Activated naive CD8-positive, alpha-beta T cell treated with anti-CD3 and anti-CD28 coated beads for 36 hours (primary cell): ENCODE data around the gene DMXL2. TPM values are rescaled to one million over a fixed set of nuclear protein-coding genes. Genes with fewer than 3 reads are reported as not detected.

Source experiments
- DNase-seq: peaks from one replicate; pipeline ENCODE4 v3.0.0; 2021
- H3K27ac Mint-ChIP-seq: one replicate; pipeline ENCODE4 v1.8.0; 2022; ENCODE audit warnings: mild to moderate bottlenecking, moderate library complexity, mixed read lengths
- H3K27me3 Mint-ChIP-seq: one replicate; pipeline ENCODE4 v1.8.0; 2022; ENCODE audit warnings: mild to moderate bottlenecking, mixed read lengths
- H3K36me3 Mint-ChIP-seq: one replicate; pipeline ENCODE4 v1.8.0; 2021; ENCODE audit warnings: mild to moderate bottlenecking, mixed read lengths
- H3K4me1 Mint-ChIP-seq: one replicate; pipeline ENCODE4 v1.8.0; 2021; ENCODE audit warnings: mixed read lengths
- H3K4me3 Mint-ChIP-seq: one replicate; pipeline ENCODE4 v1.8.0; 2022; ENCODE audit warnings: mild to moderate bottlenecking, moderate library complexity, mixed read lengths
- H3K9me3 Mint-ChIP-seq: one replicate; pipeline ENCODE4 v1.8.0; 2022; ENCODE audit warnings: mixed read lengths
- total RNA-seq, 2 experiments: library from RNA; stranded (reverse); gene quantifications; one replicate each; pipeline ENCODE4 v1.2.3, GENCODE V29; 2021

DMXL2 gene
- total RNA-seq, 2 experiments from 2014 or later: 5.7 to 7.2 TPM

GRCh38 chr15:51496246-51496645, 126.3 kb downstream of the DMXL2 start:
- Mint-ChIP-seq H3K4me1 (peaks cover 2% of the 10 kb centered on the region), H3K27me3 (no peaks in the 10 kb centered on the region), H3K27ac (no peak overlapping the region), H3K4me3 (no peak overlapping the region), H3K36me3 (peaks cover 5% of the 10 kb centered on the region), H3K9me3 (no peaks in the 10 kb centered on the region)
- DNase-seq: no peak

GRCh38 chr15:51494411-51495314, 127.9 kb downstream of the DMXL2 start:
- H3K27me3 Mint-ChIP-seq: no peaks in the 10 kb centered on the region
- H3K27ac Mint-ChIP-seq: no peak overlapping the region
- no peaks in the 10 kb centered on the region for H3K9me3 Mint-ChIP-seq
- peaks cover 2% of the 10 kb centered on the region for H3K4me1 Mint-ChIP-seq
- peaks cover 4% of the 10 kb centered on the region for H3K36me3 Mint-ChIP-seq
- no peak overlapping the region for H3K4me3 Mint-ChIP-seq
- no peak for DNase-seq

- H3K27ac Mint-ChIP-seq: no peak overlapping the region
- H3K9me3 Mint-ChIP-seq: no peaks in the 10 kb centered on the region
- H3K4me3 Mint-ChIP-seq: no peak overlapping the region
- no peaks in the 10 kb centered on the region for H3K27me3 Mint-ChIP-seq
- H3K4me1 Mint-ChIP-seq: peaks cover 2% of the 10 kb centered on the region
- DNase-seq: no peak
- H3K36me3 Mint-ChIP-seq: peaks cover 8% of the 10 kb centered on the region
Measured at GRCh38 chr15:51493892-51494291, 128.7 kb downstream of the DMXL2 start.

- Mint-ChIP-seq H3K27me3 (no peaks in the 10 kb centered on the region), H3K4me3 (no peak overlapping the region), H3K9me3 (peaks cover 1% of the 10 kb centered on the region), H3K27ac (no peak overlapping the region), H3K36me3 (peaks cover 18% of the 10 kb centered on the region), H3K4me1 (peaks cover 2% of the 10 kb centered on the region)
- DNase-seq: no peak
Measured at GRCh38 chr15:51492528-51492927, 130.0 kb downstream of the DMXL2 start.

DNA sequence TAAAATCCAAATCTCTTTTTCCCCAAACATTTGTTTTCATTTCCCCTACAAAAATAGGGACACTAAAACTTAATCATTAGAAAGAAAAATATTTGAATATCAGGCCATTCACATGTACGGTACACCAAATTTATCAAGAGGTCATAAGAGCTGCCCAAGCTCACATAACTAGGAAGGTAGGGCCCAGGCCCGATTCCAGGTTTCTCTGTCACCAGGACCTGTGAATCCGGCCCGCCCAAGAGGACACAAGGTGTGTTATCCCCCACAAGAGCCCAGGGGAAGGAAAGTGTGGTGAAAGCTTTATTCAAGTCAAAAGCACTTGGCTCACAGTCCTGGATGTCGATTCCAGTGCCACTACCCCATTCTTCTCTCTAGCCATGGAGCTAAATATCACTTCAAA, 130.6 kb downstream of the DMXL2 start:
- Mint-ChIP-seq H3K27me3 (no peaks in the 10 kb centered on the region), H3K9me3 (peaks cover 1% of the 10 kb centered on the region), H3K4me3 (no peak overlapping the region), H3K36me3 (peaks cover 22% of the 10 kb centered on the region), H3K27ac (no peak overlapping the region), H3K4me1 (peaks cover 2% of the 10 kb centered on the region)
- no peak for DNase-seq

DNA sequence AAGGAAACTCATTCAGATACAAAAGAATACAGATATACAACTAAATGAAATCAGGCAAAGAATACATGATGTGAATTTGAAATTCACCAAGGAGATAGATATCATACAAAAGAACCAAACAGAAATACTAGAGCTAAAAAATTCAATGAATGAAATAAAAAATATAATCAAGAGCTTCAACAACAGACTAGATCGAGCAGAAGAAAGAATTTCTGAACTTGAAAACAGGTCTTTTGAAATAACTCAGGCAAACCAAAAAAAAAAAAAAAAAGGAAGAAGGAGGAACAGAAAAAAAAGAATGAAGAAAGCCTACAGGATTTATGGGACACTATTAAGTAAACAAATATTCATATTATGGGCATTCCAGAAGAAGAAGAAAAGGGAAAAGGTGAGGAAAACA, 137.8 kb downstream of the DMXL2 start:
- DNase-seq: no peak
- no peaks in the 10 kb centered on the region for H3K27me3 Mint-ChIP-seq
- no peak overlapping the region for H3K27ac Mint-ChIP-seq
- peaks cover 48% of the 10 kb centered on the region for H3K36me3 Mint-ChIP-seq
- H3K9me3 Mint-ChIP-seq: peaks cover 11% of the 10 kb centered on the region
- H3K4me3 Mint-ChIP-seq: no peak overlapping the region
- H3K4me1 Mint-ChIP-seq: no peaks in the 10 kb centered on the region

- Mint-ChIP-seq H3K27ac (no peak overlapping the region), H3K4me1 (no peaks in the 10 kb centered on the region), H3K4me3 (no peak overlapping the region), H3K9me3 (peaks cover 11% of the 10 kb centered on the region), H3K36me3 (peaks cover 47% of the 10 kb centered on the region), H3K27me3 (no peaks in the 10 kb centered on the region)
- no peak for DNase-seq
Measured at GRCh38 chr15:51483985-51484384, 138.6 kb downstream of the DMXL2 start.

DNA sequence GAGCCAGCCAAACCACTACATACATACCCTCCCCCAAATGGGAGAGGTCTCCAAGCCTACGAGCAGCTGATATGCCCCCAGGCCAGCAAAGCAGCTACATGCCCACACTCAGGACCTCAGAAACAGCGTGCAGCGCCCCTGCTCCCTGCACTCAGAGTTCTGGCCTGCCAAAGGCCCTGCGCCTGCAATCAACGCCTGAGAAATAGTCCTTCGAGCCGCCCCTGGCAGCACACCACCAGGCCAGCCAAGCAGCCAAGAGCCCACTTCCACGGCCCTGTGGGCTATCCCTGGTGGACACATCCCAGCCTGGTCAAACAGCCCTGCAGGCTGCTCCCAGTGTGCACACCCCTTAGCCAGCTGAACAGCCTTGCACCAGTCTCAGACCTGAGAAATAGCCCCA, 139.1 kb downstream of the DMXL2 start:
- Mint-ChIP-seq H3K27ac (no peak overlapping the region), H3K9me3 (peaks cover 10% of the 10 kb centered on the region), H3K4me1 (no peaks in the 10 kb centered on the region), H3K27me3 (no peaks in the 10 kb centered on the region), H3K4me3 (no peak overlapping the region), H3K36me3 (peaks cover 42% of the 10 kb centered on the region)
- no peak for DNase-seq

DNA sequence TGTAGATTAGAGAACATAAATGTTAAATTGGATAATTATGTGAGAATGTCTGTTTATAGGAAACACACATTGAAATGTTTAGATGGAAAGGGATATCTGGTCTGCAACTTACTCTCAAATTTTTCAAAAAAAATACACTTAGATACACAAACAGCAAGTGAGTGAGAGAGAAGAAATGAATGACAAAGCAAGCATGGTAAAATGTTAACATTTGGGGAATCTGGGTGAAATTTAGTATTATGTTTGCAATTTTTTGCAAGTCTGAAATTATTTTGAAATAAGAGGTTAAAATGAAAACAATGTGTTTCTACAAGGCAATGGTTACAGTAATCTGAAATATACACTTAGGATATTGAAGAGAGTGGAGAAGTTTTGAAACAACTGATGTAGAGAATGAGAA, 146.8 kb downstream of the DMXL2 start:
- Mint-ChIP-seq H3K4me1 (no peaks in the 10 kb centered on the region), H3K36me3 (peaks cover 11% of the 10 kb centered on the region), H3K4me3 (no peak overlapping the region), H3K9me3 (no peaks in the 10 kb centered on the region), H3K27me3 (no peaks in the 10 kb centered on the region), H3K27ac (no peak overlapping the region)
- no peak for DNase-seq

DNA sequence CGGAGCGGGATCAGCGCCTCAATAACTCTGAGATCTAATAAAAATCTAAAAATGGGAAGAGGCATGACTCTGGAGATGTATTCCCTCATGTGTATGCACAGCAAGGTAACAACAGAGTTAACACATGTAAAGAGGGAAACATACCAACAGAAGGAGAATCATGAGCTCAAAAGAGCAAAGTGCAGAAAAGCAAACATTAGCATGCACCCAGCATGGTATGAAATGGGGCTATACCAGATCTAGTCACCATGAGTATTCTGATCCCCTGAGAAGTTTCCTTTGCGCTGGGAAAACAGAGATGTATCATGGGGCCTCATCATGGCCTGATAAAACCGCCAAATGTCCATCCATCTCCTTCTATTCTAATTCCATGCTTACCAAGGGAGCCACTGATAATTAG, 152.1 kb downstream of the DMXL2 start:
- no peaks in the 10 kb centered on the region for H3K4me1 Mint-ChIP-seq
- no peak overlapping the region for H3K4me3 Mint-ChIP-seq
- peaks cover 5% of the 10 kb centered on the region for H3K36me3 Mint-ChIP-seq
- H3K27me3 Mint-ChIP-seq: no peaks in the 10 kb centered on the region
- no peaks in the 10 kb centered on the region for H3K9me3 Mint-ChIP-seq
- H3K27ac Mint-ChIP-seq: no peak overlapping the region
- DNase-seq: no peak

DNA sequence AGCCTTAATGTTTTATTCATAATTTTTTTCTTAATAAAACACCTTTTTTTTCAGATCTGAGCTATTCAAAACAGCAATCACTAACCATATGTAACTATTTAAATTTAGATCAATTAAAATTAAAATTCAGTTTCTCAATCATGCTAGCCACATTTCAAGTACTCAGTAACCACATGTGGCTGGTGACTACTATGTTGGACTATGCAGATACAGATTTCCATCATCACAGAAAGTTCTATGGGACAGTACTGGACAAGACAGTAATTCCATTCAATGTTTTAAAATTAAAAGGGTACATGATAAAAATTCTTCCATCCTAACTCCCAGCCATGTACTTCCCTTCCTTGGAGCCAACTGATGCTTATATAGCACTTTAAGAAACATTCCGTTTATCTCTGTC, 161.8 kb downstream of the DMXL2 start:
- no peaks in the 10 kb centered on the region for H3K9me3 Mint-ChIP-seq
- H3K27ac Mint-ChIP-seq: no peak overlapping the region
- H3K36me3 Mint-ChIP-seq: peaks cover 9% of the 10 kb centered on the region
- DNase-seq: no peak
- no peaks in the 10 kb centered on the region for H3K4me1 Mint-ChIP-seq
- no peaks in the 10 kb centered on the region for H3K27me3 Mint-ChIP-seq
- H3K4me3 Mint-ChIP-seq: no peak overlapping the region

DNA sequence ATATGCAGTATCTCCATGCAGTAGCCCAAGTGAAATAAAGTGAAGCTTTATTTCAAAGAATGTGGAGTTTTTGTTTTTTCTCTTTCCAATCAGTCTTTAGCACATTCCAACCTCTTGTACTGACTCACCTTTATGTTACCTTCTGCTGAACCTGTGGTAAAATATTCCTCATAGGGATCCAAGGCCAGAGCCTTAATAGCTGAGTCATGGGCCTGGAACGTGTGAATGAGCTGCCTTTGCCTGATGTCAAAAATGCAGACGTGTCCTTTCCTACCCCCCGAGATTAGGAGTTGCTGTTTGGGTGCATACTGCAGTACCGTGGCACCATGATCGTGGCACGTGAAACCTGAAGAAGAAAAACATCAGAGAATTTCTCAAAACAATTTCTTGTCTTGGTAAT, 172.6 kb downstream of the DMXL2 start:
- Mint-ChIP-seq H3K4me1 (peaks cover 5% of the 10 kb centered on the region), H3K4me3 (no peak overlapping the region), H3K27me3 (no peaks in the 10 kb centered on the region), H3K27ac (no peak overlapping the region), H3K36me3 (peaks cover 6% of the 10 kb centered on the region), H3K9me3 (no peaks in the 10 kb centered on the region)
- DNase-seq: no peak

DNA sequence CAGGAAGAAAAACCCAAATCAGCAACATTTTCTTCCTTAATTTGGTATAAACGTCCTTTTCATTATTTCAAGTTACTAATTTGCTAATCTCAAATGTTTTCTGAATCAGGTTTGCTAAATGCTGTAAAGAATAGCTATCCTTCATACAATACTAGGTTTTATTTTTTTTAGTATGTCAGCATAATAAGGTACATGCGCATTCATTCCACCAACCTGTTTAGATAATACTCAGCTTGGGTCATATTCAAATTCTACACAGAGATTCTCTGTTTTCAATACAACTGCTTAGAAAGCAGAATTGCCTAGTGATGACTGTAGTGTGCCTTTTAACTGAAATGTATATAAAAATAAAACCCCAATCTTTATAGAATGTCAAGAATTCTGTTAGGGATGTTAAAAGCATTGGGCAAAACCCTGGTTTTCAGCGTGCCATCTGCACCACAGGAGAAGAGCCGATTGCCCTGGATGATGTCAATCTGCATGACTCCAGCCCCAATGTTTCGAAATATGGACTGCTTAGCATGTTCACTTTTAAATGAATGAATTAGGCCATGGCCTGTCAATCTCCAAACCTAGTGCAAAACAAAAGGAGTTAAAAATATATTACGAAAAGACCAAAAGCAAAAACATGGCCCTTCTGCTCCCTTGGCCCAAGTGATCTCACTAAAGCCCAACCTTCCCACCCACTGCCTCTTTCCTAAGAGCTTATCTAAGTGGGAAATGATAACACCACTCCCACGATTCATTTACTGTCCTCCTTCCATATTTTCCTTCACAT, 173.8 kb downstream of the DMXL2 start:
- Mint-ChIP-seq H3K36me3 (peaks cover 6% of the 10 kb centered on the region), H3K27ac (no peak overlapping the region), H3K4me3 (no peak overlapping the region), H3K9me3 (no peaks in the 10 kb centered on the region), H3K27me3 (no peaks in the 10 kb centered on the region), H3K4me1 (peaks cover 5% of the 10 kb centered on the region)
- DNase-seq: no peak

DNA sequence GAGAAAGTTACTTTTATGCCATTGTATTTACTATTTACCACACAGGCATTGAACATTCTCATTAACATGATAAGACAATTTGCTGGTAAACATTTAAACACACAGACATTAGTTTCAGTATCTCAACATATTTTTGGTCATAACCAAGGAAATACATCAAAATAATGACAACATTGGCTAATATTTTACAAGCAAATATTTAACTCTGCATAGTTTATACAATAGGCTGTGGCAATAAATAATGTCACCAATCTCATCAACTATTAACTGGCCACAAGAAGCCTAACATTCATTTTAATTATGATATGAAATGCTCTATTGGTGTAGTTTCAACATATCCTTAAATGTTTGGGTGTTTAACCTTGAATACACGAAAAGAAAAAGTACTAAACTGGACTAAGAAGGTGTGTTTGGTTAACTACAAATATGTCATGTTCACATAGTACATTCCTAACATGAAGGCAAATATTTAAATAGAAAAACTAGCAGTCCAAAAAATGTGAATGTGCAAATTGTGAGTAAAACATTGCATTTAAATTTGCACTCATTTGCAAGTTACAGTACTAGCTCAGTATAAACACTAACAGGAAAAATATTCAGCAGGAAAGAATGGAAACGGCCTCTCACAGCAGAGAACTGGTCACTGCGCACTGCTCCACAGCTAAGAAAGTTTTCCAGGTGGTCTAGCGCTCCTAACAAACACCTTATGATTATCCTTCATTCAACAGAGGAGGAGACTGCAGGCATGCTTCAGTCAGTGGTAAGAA, 174.5 kb downstream of the DMXL2 start:
- Mint-ChIP-seq H3K9me3 (no peaks in the 10 kb centered on the region), H3K4me1 (peaks cover 5% of the 10 kb centered on the region), H3K36me3 (peaks cover 6% of the 10 kb centered on the region), H3K27ac (no peak overlapping the region), H3K27me3 (no peaks in the 10 kb centered on the region), H3K4me3 (no peak overlapping the region)
- no peak for DNase-seq
